HepG2 (cell line): ENCODE measurements around the gene ADGRG4. TPM values are rescaled to one million over a fixed set of nuclear protein-coding genes. Genes with fewer than 3 reads are reported as not detected.

Experiments
- ATAC-seq: fragments of 200-7000 bp; cut with Tn5 transposase; 3 replicates; pipeline ENCODE4 v1.9.1; 2020; ENCODE audit warnings: mild to moderate bottlenecking, moderate library complexity
- BruUV-seq: library from RNA; stranded (reverse); fragments of 400-500 nt; replicated peaks from 2 replicates; lab custom pipeline; 2021; lab: Mats Ljungman, UMichigan
- CTCF ChIA-PET: fragments of 300-600 bp; formaldehyde crosslinking; extraction: SDS; loops from one replicate; lab custom pipeline; 2021; ENCODE audit warnings: low total read pairs, inconsistent platforms, low intra/inter-chr PET ratio; lab: Yijun Ruan, JAX
- POLR2A ChIA-PET: fragments of 350-600 bp; sonication (Branson Sonifier 250); formaldehyde crosslinking; loops from one replicate; lab custom pipeline; 2020; ENCODE audit warnings: antibody characterized with exemption, inconsistent platforms; lab: Yijun Ruan, JAX
- DNase-seq: peaks from one replicate; pipeline ENCODE4 v3.0.0-alpha.2; 2015; ENCODE audit warnings: low spot score
- FAIRE-seq: peaks from 3 replicates; lab custom pipeline; 2011; peaks lifted over from hg19 to GRCh38; lab: Jason Lieb, UNC
- H2AFZ ChIP-seq: one replicate; pipeline ENCODE4 v1.6.1; 2011; ENCODE audit warnings: low read length, inconsistent platforms
- H3K27ac ChIP-seq: fragments of 300-600 bp; 3 replicates; pipeline ENCODE4 v1.8.0; 2011; ENCODE audit warnings: mixed run types, mild to moderate bottlenecking, mixed read lengths, low read length, inconsistent platforms; ENCODE audit not compliant: insufficient read depth; ENCODE audit errors: extremely low read length
- H3K27me3 ChIP-seq, 2 experiments: fragments of 200-600 bp in 1 of 2; 2 replicates in 1 of 2; 3 replicates in 1 of 2; pipeline versions ENCODE4 v1.6.0 to v1.8.0; 2011; ENCODE audit warnings: low read length in 2 of 2, mild to moderate bottlenecking in 2 of 2, moderate library complexity in 2 of 2, inconsistent platforms in 1 of 2; ENCODE audit not compliant: insufficient read depth in 2 of 2, control insufficient read depth in 1 of 2
- H3K36me3 ChIP-seq, 2 experiments: fragments of 200-600 bp in 1 of 2; replicated peaks in 1 of 2; 2 replicates in 1 of 2; 3 replicates in 1 of 2; pipeline versions ENCODE4 v1.5.1 to v1.8.0; 2011; ENCODE audit warnings: low read length in 2 of 2, inconsistent platforms in 1 of 2; ENCODE audit not compliant: insufficient read depth in 2 of 2, control insufficient read depth in 1 of 2
- H3K4me1 ChIP-seq: 2 replicates; pipeline ENCODE4 v1.5.1; 2012; ENCODE audit warnings: low read length, inconsistent platforms; ENCODE audit not compliant: insufficient read depth
- H3K4me2 ChIP-seq: 2 replicates; pipeline ENCODE4 v1.6.0; 2011; ENCODE audit warnings: low read depth, low read length, inconsistent platforms
- H3K4me3 ChIP-seq, 3 experiments: fragments of 200-600 bp in 1 of 3; sonication (generic), shearing (Covaris generic) in 1 of 3; replicated peaks in 1 of 3; 2 replicates each; pipeline ENCODE4 v1.5.1; 2011 to 2016; ENCODE audit warnings: low read length in 3 of 3, inconsistent platforms in 2 of 3, low read depth in 2 of 3, mild to moderate bottlenecking in 2 of 3, control low read depth in 1 of 3, mixed read lengths in 1 of 3; ENCODE audit not compliant: insufficient read depth in 1 of 3
- H3K79me2 ChIP-seq: one replicate; pipeline ENCODE4 v1.6.1; 2011; ENCODE audit warnings: low read length, inconsistent platforms; ENCODE audit not compliant: insufficient read depth
- H3K9ac ChIP-seq: 2 replicates; pipeline ENCODE4 v1.6.0; 2011; ENCODE audit warnings: mild to moderate bottlenecking, low read depth, low read length, inconsistent platforms; ENCODE audit not compliant: insufficient read depth
- H3K9me3 ChIP-seq: 2 replicates; pipeline ENCODE4 v1.5.1; 2012; ENCODE audit warnings: mild to moderate bottlenecking, low read length
- H4K20me1 ChIP-seq: 2 replicates; pipeline ENCODE4 v1.6.0; 2011; ENCODE audit warnings: inconsistent platforms, mild to moderate bottlenecking, low read length, moderate library complexity; ENCODE audit not compliant: insufficient read depth
- ARID4A ChIP-seq: sonication (generic); formaldehyde crosslinking; IDR thresholded peaks from 2 replicates; pipeline ENCODE4 v1.5.0; 2020; ENCODE audit warnings: mild to moderate bottlenecking, missing genetic modification reagents, borderline replicate concordance
- ATAD3A ChIP-seq: sonication (generic); formaldehyde crosslinking; IDR thresholded peaks from 2 replicates; pipeline ENCODE4 v1.4.0; 2020; ENCODE audit warnings: missing genetic modification reagents
- BHLHE40 ChIP-seq: IDR thresholded peaks from 2 replicates; pipeline ENCODE4 v1.6.1; 2011; ENCODE audit warnings: low read length, improper control_type of control experiment
- FOXJ3 ChIP-seq: sonication (generic); formaldehyde crosslinking; IDR thresholded peaks from 2 replicates; pipeline ENCODE4 v1.4.0; 2020; ENCODE audit warnings: missing genetic modification reagents, mild to moderate bottlenecking, borderline replicate concordance
- IKZF5 ChIP-seq: IDR thresholded peaks from 2 replicates; pipeline ENCODE4 v1.6.1; 2018; ENCODE audit warnings: missing genetic modification reagents, mild to moderate bottlenecking, missing compliant biosample characterization
- NRL ChIP-seq: sonication (generic); formaldehyde crosslinking; IDR thresholded peaks from 2 replicates; pipeline ENCODE4 v1.5.0; 2020; ENCODE audit warnings: missing genetic modification reagents, mild to moderate bottlenecking, moderate library complexity, borderline replicate concordance
- PRDM10 ChIP-seq: sonication (generic); formaldehyde crosslinking; IDR thresholded peaks from 2 replicates; pipeline ENCODE4 v1.4.0; 2020; ENCODE audit warnings: low read depth, missing genetic modification reagents
- REL ChIP-seq: sonication (generic); formaldehyde crosslinking; conservative IDR thresholded peaks from 2 replicates; pipeline ENCODE4 v1.8.0; 2022; ENCODE audit warnings: mild to moderate bottlenecking, missing genetic modification reagents, moderate library complexity
- ZNF292 ChIP-seq: sonication (generic); formaldehyde crosslinking; IDR thresholded peaks from 2 replicates; pipeline ENCODE4 v1.8.1; 2022; ENCODE audit warnings: mild to moderate bottlenecking, low read depth, missing genetic modification reagents, borderline replicate concordance
- ZNF891 ChIP-seq: sonication (generic); formaldehyde crosslinking; IDR thresholded peaks from 2 replicates; pipeline ENCODE4 v1.5.0; 2020; ENCODE audit warnings: mild to moderate bottlenecking, missing genetic modification reagents
- ZSCAN29 ChIP-seq: sonication (generic); formaldehyde crosslinking; conservative IDR thresholded peaks from 2 replicates; pipeline ENCODE4 v1.4.0; 2020; ENCODE audit warnings: mild to moderate bottlenecking, missing genetic modification reagents
- ZSCAN31 ChIP-seq: sonication (generic); formaldehyde crosslinking; IDR thresholded peaks from 2 replicates; pipeline ENCODE4 v1.5.0; 2020; ENCODE audit warnings: low read depth, mild to moderate bottlenecking, missing genetic modification reagents
- ZSCAN5A ChIP-seq: sonication (generic); formaldehyde crosslinking; IDR thresholded peaks from 2 replicates; pipeline ENCODE4 v1.8.0; 2022; ENCODE audit warnings: mild to moderate bottlenecking, missing genetic modification reagents, borderline replicate concordance
- WGBS: methylation state at CpG from one replicate; pipeline ENCODE4 v1.1.6; 2017; ENCODE audit warnings: low lambda C conversion rate; 5-methylcytosine and 5-hydroxymethylcytosine counted together
- in situ Hi-C: cut with HindIII; loops from 2 replicates; pipeline ENCODE4 v1.10.0; 2017; ENCODE audit warnings: low pct_unique_long_range_greater_than_20kb; ENCODE audit not compliant: extremely low pct_ligation_motif_present
- intact Hi-C: fragments of 100-400 bp; cut with micrococcal nuclease; formaldehyde crosslinking; loops from one replicate; pipeline ENCODE4 v1.10.0; 2022; ENCODE audit not compliant: unreplicated experiment
- polyA plus RNA-seq, 8 experiments: library from polyadenylated mRNA; depleted of rRNA in 3 of 8; stranded (reverse) in 7 of 8; unstranded in 1 of 8; fragments of >200 nt; fragmentation: Illumina TruSeq in 4 of 8; extraction: Trizol in 4 of 8; gene quantifications; 2 replicates each; pipeline versions ENCODE4 v1.2.1 to v1.2.3, GENCODE V29; 2011 to 2016; ENCODE audit warnings: low read depth in 4 of 8, missing spikeins in 1 of 8, mixed read lengths in 1 of 8; ENCODE audit not compliant: insufficient read depth in 1 of 8
- total RNA-seq, 5 experiments: library from RNA; depleted of rRNA; stranded (reverse); fragments of >200 nt; fragmentation: Illumina TruSeq; extraction: Trizol; gene quantifications; 2 replicates each; pipeline ENCODE4 v1.2.3, GENCODE V29; 2016; ENCODE audit warnings: low read depth in 1 of 5

ADGRG4 gene
- total and polyA plus RNA-seq, 2 of the 13 experiments (the other 11 are each of a cell fraction or from before 2014, with no cell fraction given) = not detected

DNA sequence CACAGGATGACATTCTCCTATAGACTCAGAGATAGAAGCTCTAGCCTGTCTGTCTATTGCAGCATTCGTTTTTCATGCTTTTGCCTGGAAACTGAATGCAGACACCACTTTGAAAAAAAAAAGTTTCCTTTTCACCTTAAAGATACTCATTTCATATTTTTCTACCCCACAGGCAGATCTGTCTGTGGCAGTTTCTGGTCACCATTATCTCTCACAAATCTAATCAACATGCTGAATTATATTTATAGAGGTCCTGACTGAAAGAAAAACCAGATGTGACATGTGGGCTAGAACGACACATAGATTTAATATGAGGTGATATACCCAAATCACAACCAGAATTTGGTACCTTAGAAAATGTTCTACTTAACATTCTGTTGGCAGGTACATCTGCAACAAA lies 28.2 kb downstream of the ADGRG4 start (continued):
- no peak for TF ChIP-seq ZNF292 (CRISPR knock-in tag)
- TF ChIP-seq ZSCAN29 (CRISPR knock-in tag) = no peak
- TF ChIP-seq PRDM10 = no peak
- no peak for TF ChIP-seq IKZF5 (CRISPR knock-in tag)
- TF ChIP-seq ZSCAN5A (CRISPR knock-in tag) = no peak

GRCh38 chrX:136336623-136337022 lies 35.9 kb downstream of the ADGRG4 start:
- H2AFZ ChIP-seq = no peak overlapping the region
- H3K27me3 ChIP-seq = no peaks in the 10 kb centered on the region
- 62% methylated on average over 1 of the region's 1 CpG for WGBS
- no peak overlapping the region for H3K4me3 ChIP-seq
- CTCF ChIA-PET = no interaction called here
- H3K4me2 ChIP-seq = no peak overlapping the region
- H3K27ac ChIP-seq = no peak overlapping the region
- FAIRE-seq (no peak), DNase-seq (no peak), ATAC-seq (no peak)
- intact Hi-C loops = no loop called here
- no peaks in the 10 kb centered on the region for H3K79me2 ChIP-seq
- H3K9ac ChIP-seq = no peak overlapping the region
- no peaks in the 10 kb centered on the region for H4K20me1 ChIP-seq
- BruUV-seq = no TSS peak
- POLR2A ChIA-PET = no interaction called here
- in situ Hi-C loops = no loop called here
- no peaks in the 10 kb centered on the region for H3K36me3 ChIP-seq
- no peaks in the 10 kb centered on the region for H3K9me3 ChIP-seq
- H3K4me1 ChIP-seq = no peaks in the 10 kb centered on the region
- TF ChIP-seq ZNF891 (no peak), NRL (CRISPR knock-in tag) (no peak), ATAD3A (no peak), REL (CRISPR knock-in tag) (no peak), ZSCAN31 (CRISPR knock-in tag) (no peak), ARID4A (CRISPR knock-in tag) (no peak), BHLHE40 (no peak), FOXJ3 (CRISPR knock-in tag) (no peak)
